ENCODE results near the gene PCDH9.

DNA sequence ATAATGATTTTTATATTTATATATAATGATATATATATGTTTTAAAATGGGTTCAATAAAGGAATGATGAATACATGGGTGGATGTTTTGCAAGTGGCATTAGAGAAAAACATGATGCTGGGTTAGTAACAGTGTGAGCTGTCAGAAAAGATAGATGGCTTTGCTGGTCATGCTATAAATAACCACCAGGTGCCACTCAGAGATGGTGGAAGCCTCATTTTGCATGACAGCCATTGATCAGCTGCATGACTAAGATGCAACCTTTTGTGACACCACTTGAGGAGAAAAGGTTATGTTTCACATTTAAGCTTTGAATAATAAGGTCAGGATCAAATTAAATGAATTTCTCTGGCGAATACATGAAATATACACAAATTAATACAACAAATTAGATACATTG, 737.7 kb downstream of the PCDH9 start:
- TF ChIP-seq, protein P1, sequence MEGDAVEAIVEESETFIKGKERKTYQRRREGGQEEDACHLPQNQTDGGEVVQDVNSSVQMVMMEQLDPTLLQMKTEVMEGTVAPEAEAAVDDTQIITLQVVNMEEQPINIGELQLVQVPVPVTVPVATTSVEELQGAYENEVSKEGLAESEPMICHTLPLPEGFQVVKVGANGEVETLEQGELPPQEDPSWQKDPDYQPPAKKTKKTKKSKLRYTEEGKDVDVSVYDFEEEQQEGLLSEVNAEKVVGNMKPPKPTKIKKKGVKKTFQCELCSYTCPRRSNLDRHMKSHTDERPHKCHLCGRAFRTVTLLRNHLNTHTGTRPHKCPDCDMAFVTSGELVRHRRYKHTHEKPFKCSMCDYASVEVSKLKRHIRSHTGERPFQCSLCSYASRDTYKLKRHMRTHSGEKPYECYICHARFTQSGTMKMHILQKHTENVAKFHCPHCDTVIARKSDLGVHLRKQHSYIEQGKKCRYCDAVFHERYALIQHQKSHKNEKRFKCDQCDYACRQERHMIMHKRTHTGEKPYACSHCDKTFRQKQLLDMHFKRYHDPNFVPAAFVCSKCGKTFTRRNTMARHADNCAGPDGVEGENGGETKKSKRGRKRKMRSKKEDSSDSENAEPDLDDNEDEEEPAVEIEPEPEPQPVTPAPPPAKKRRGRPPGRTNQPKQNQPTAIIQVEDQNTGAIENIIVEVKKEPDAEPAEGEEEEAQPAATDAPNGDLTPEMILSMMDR (IDR thresholded peaks at IDR 0.05; ENCODE audit: low read depth, low read length), result peak; percentile 52
- no peak for TF ChIP-seq EZH2phosphoT487 (IDR thresholded peaks at IDR 0.05; ENCODE audit: low read depth)

Measured in OCI-LY3 (cell line).